MCF 10A (cell line): ENCODE measurements around the gene CAMK1D. TPM values are rescaled to one million over a fixed set of nuclear protein-coding genes. Genes with fewer than 3 reads are reported as not detected.

Experiments
- BruUV-seq: library from RNA; stranded (reverse); fragments of 400-500 nt; replicated peaks from 2 replicates; lab custom pipeline; 2021; lab: Mats Ljungman, UMichigan
- CTCF ChIA-PET: fragments of 300-600 bp; sonication (Branson Sonifier 250); formaldehyde crosslinking; extraction: SDS; loops from one replicate; lab custom pipeline; 2021; ENCODE audit warnings: antibody characterized with exemption, inconsistent platforms; lab: Yijun Ruan, JAX
- POLR2A ChIA-PET: fragments of 300-600, 350-650 bp; sonication (Branson Sonifier 250); formaldehyde crosslinking; extraction: SDS; loops from one replicate; lab custom pipeline; 2020; ENCODE audit warnings: antibody characterized with exemption, inconsistent platforms; lab: Yijun Ruan, JAX
- DNase-seq: peaks from one replicate; pipeline ENCODE4 v3.0.0-alpha.2; 2018; ENCODE audit not compliant: unreplicated experiment
- H3K27ac Mint-ChIP-seq: one replicate; pipeline ENCODE4 v1.8.0; 2022; ENCODE audit warnings: mild to moderate bottlenecking, low read depth, mixed read lengths; ENCODE audit not compliant: unreplicated experiment
- H3K27me3 Mint-ChIP-seq: one replicate; pipeline ENCODE4 v1.8.0; 2022; ENCODE audit warnings: mixed read lengths; ENCODE audit not compliant: insufficient read depth, unreplicated experiment
- H3K36me3 Mint-ChIP-seq: one replicate; pipeline ENCODE4 v1.8.0; 2022; ENCODE audit warnings: mild to moderate bottlenecking, moderate library complexity, mixed read lengths; ENCODE audit not compliant: insufficient read depth, unreplicated experiment
- H3K4me1 Mint-ChIP-seq: one replicate; pipeline ENCODE4 v1.8.0; 2022; ENCODE audit warnings: mixed read lengths; ENCODE audit not compliant: insufficient read depth, unreplicated experiment
- H3K4me3 Mint-ChIP-seq: one replicate; pipeline ENCODE4 v1.8.0; 2022; ENCODE audit warnings: mild to moderate bottlenecking, moderate library complexity, mixed read lengths; ENCODE audit not compliant: unreplicated experiment
- H3K9me3 Mint-ChIP-seq: one replicate; pipeline ENCODE4 v1.8.0; 2022; ENCODE audit warnings: mixed read lengths; ENCODE audit not compliant: unreplicated experiment
- CTCF ChIP-seq: fragments of 200-600 bp; IDR thresholded peaks from one replicate; pipeline ENCODE4 v1.8.0; 2022; ENCODE audit warnings: antibody characterized with exemption, mild to moderate bottlenecking; ENCODE audit not compliant: unreplicated experiment
- intact Hi-C: fragments of 100-400 bp; cut with micrococcal nuclease; formaldehyde crosslinking; loops from 2 replicates; pipeline ENCODE4 v1.14.1; 2022
- total RNA-seq: library from RNA; stranded (reverse); gene quantifications from 2 replicates; pipeline ENCODE4 v1.2.3, GENCODE V29; 2022

Gene CAMK1D
- total RNA-seq, 1 experiment from 2014 or later: 1.7 TPM

DNA sequence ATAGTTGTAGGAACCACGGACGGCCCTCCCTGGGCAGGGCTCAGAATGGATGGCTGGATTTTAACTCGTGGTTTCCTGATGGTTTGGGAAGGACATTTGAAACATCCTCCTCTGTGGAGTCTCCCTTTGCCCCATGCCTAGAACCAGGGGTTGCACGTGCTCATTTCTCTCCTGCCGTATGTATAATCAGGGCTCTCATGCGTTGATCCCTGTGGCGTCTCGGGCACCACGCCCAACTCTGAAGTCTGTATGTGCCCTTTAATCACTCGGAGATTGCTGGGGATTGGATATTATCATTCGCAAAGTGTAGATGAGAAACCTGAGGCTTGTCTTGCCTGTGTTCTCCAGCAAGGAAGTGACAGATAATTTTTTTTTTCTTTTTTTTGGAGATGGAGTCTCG lies 257.1 kb downstream of the CAMK1D start:
- BruUV-seq: no TSS peak
- CTCF ChIA-PET: no interaction called here
- no peaks in the 10 kb centered on the region for H3K4me1 Mint-ChIP-seq
- POLR2A ChIA-PET: no interaction called here
- no peak for TF ChIP-seq CTCF
- intact Hi-C loops: no loop called here
- H3K27me3 Mint-ChIP-seq: no peaks in the 10 kb centered on the region
- no peak overlapping the region for H3K27ac Mint-ChIP-seq
- H3K9me3 Mint-ChIP-seq: no peaks in the 10 kb centered on the region
- H3K4me3 Mint-ChIP-seq: no peak overlapping the region
- no peak for DNase-seq
- H3K36me3 Mint-ChIP-seq: no peaks in the 10 kb centered on the region

DNA sequence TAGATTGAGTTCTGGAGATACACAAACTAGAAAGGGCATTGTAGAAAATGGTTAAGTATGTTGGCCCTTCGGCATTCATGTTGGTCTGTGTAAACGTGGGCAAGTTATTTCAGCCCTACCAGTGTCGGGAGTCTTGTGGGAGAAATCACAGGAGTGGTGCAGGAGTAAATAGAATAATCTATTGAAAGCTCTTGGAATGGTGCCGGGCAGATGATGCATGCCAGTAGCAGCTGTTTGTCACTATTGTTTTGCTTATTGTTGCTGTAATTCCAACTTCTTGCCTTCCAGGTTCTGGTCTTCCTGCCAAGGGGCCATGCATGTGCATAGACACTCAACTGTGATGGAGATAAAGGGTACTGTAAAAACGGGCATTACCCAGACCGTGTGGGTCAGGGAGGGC lies 259.4 kb downstream of the CAMK1D start:
- Mint-ChIP-seq H3K36me3 (no peaks in the 10 kb centered on the region), H3K27me3 (no peaks in the 10 kb centered on the region), H3K9me3 (no peaks in the 10 kb centered on the region), H3K27ac (no peak overlapping the region), H3K4me1 (no peaks in the 10 kb centered on the region), H3K4me3 (no peak overlapping the region)
- CTCF ChIA-PET: interaction anchor here (0.6 kb wide), 1 partner anchor 446 kb away, joined by 5 read pairs; no protein-coding TSS in a partner anchor
- no peak for TF ChIP-seq CTCF
- POLR2A ChIA-PET: no interaction called here
- intact Hi-C loops: no loop called here
- DNase-seq: no peak
- BruUV-seq: no TSS peak

DNA sequence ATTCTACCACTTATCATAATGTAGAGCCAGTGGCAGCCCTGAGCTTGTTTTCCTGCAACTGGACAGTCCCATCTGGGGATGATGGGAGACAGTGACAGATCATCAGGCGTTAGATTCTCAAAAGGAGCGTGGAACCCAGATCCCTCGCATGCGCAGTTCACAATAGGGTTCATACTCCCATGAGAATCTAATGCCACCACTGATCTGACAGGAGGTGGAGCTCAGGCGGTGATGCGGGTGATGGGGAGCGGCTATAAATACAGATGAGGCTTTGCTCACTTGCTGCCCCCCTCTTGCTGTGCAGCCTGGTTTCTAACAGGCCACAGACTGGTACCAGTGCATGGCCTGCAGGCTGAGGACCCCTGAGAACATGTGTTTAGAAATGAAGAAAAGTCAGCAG lies 260.1 kb downstream of the CAMK1D start:
- Mint-ChIP-seq H3K4me3 (no peak overlapping the region), H3K27ac (no peak overlapping the region), H3K36me3 (no peaks in the 10 kb centered on the region), H3K4me1 (no peaks in the 10 kb centered on the region), H3K9me3 (no peaks in the 10 kb centered on the region), H3K27me3 (no peaks in the 10 kb centered on the region)
- DNase-seq: no peak
- intact Hi-C loops: no loop called here
- no TSS peak for BruUV-seq
- ChIA-PET POLR2A (interaction anchor here (0.8 kb wide), 1 partner anchor 13 kb away, joined by 4 read pairs; no protein-coding TSS in a partner anchor), CTCF (interaction anchor here (1.0 kb wide), 1 partner anchor 29 kb away, joined by 3 read pairs; no protein-coding TSS in a partner anchor)
- TF ChIP-seq CTCF: no peak

- no peaks in the 10 kb centered on the region for H3K27me3 Mint-ChIP-seq
- no peak for DNase-seq
- no peaks in the 10 kb centered on the region for H3K4me1 Mint-ChIP-seq
- ChIA-PET CTCF (interaction anchor here (0.6 kb wide), 1 partner anchor 87 kb away, joined by 4 read pairs; no protein-coding TSS in a partner anchor), POLR2A (no interaction called here)
- no peak overlapping the region for H3K27ac Mint-ChIP-seq
- no peaks in the 10 kb centered on the region for H3K36me3 Mint-ChIP-seq
- no peak for TF ChIP-seq CTCF
- H3K9me3 Mint-ChIP-seq: no peaks in the 10 kb centered on the region
- intact Hi-C loops: no loop called here
- no peak overlapping the region for H3K4me3 Mint-ChIP-seq
- no TSS peak for BruUV-seq
Observed at GRCh38 chr10:12613136-12613535, 263.8 kb downstream of the CAMK1D start.
